Measurements from ENCODE around the gene IRAK1BP1.
"Not testable (repeated sequence)": the region's sequence is repeated elsewhere in the genome, so short reads cannot be mapped to it uniquely, and the experiment has no call there.

IRAK1BP1 gene

DNA sequence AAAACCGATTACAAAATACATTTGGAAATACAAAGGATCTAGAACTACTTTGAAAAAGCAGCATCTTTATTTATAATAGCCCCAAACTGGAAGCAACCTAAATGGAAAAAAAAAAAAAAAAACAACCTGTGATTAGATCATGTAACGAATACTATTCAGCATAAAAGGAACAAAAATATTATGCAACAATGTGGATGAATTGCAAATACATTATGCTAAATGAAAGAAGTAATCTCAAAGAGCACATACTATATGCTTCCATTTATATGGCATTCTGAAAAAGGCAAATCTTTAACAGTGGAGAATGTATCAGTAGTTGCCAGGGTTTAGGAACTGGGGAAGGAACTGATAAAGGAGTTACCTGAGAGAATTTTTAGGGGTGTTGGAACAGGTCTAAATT is 28.9 kb downstream of the IRAK1BP1 start:
- DNase-seq = no peak

DNA sequence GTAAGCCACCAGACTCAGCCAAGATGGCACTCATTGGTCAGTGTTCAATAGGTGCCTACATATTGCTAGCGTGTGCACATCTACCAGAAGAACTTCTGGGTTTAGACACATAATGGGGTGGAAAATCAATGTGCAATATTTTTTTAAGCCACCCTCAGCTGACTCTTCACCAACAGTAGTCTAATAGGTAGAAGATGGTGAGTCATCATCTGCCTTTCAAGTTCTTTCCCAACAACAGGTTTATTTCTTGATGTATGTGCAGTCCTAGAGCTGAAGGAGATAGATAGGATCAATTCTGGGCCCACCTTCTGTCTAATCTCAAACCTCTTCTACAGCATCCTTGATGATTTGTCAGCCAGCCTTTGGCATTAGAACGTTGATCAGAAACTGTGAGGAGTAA is 41.3 kb downstream of the IRAK1BP1 start:
- DNase-seq = no peak

DNA sequence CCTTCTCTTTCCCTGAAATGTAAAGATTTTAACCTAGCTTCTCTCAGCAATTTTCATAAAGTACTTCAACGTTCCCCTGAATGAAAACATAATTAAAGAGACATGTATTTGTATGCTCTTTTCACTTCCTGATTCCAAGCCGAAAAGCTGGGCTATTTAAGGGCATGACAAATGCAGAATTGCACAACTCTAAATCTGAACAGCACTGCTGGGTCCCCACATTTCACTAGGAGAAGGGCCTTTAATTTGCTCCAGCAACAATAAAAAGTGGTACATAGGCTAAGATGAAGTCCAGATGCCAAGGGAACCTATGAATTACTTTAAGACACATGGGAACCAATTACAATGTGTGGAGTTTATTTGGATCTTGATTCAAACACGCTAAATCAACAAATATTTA is 42.0 kb downstream of the IRAK1BP1 start:
- no peak for DNase-seq

DNA sequence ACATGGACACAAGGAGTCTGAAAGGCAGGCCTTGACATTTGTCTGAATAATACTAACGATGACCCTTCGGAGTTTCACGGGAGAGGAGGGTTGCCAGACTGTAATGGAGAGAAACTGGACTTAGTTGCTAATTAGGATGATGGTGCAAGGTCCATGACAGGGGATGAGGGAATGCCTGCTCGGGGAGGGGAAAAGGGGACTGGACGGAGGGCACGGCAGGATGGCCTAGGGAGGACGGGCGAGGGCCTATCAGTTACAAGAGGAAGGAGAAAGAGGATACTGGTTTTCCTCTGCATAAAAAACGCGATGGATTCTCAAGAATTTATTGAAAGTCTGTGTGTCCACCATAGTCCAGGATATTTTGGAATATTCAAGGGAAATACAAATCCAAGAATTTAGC is 42.7 kb downstream of the IRAK1BP1 start:
- DNase-seq = no peak

DNA sequence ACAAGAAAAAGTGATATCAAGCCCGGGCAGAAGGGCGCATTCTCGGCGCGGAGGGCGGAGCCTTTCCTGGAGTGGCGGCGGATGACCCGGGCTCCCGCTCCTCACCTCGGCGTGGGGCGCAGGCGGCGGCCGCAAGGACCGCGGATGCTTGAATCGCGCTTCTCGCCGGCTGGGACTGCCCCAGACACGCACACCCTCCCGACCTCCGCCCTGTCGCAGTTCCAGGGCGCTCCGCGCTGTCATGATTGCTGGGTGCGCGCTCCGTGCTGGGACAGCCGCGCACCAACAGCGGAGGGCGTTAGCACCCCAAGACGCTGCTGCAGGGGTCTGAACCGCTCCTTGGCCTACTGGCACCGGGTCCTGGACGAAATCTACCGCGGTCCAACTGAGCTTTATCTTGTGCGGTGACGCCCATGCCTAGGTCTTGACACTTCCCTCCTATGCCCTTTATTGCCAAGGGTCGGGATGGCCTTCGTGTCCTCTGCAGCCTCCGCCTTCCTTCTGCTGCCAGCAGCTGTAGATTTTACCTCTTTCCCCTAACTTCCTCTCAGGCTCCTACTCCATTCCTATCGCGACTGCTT is 43.3 kb downstream of the IRAK1BP1 start:
- DNase-seq = no peak

DNA sequence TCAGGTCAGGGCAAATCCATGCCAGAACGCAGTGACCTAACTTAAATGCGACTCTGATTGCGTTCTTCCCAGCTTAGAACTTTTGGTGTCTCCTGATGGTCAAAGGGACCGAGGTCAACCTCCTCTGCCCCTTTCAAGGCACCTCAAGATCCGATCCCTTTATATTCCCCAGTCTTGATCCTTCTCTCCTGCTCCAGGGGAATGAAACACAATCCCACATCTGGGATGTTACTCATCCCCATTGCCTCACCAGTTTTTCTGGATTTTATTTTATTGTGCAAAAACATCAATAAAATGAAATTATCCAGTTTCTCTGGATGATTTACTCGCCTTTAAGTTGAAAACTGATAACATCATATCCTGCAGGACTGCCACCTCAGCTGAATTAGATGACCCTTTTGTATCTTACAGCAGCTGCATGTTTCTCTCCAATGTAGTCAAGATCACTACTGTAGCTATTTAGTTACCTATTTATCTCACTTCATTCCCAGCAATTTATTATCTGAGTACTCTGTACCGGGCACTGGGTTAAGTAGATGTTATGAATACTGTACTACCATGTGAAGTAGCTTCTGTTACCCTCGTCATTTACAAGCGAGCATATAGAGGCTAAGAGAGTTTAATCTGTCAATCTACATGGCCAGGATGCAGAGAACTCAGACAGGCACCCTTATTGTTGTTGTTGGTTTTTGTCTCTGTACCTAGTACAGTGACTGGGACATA is 44.0 kb downstream of the IRAK1BP1 start:
- no peak for DNase-seq

DNA sequence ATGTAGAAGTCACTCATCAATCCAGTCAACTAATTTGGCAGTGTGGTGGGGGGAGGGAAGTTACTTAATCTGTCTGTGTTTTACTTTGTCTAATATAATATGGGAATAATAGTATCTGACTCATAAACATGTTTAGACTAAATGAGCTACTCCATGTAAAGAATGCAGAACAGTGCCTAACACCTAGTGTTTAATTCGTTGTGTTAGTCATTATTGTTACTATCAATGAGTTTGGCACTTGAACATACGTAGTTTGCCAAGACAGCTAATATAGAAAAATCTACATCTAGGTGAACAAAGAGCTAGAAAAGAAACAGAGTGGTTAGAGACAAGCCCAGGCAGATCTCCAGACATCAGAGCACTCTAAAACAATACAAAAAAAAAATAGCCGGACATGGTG is 49.1 kb downstream of the IRAK1BP1 start:
- DNase-seq = no peak

DNA sequence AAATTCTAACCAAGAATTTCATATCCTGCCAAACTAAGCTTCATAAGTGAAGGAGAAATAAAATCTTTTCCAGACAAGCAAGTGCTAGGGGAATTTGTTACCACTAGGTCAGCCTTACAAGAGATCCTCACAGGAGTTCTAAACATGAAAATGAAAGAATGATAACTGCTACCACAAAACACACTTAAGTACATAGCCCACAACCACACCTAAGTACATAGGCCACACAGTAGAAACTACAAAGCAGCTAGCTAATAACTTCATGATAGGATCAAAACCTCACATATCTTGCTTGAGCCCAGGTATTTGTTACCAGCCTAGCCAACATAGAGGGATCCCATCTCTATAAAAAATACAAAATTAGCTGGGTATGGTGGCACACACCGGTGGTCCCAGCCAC is 50.4 kb downstream of the IRAK1BP1 start:
- no peak for DNase-seq

DNA sequence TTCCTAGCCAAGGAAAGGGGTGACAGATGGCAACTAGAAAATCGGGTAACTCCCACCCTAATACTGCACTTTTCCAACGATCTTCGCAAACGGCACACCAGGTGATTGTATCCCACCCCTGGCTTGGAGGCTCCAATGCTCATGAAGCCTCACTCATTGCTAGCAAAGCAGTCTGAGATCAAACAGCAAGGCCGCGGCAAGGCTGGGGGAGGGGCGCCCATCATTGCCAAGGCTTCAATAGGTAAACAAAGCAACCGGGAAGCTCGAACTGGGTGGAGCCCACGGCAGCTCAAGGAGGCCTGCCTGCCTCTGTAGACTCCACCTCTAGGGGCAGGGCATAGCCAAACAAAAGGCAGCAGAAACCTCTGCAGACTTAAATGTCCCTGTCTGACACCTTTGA is 53.8 kb downstream of the IRAK1BP1 start:
- DNase-seq = not testable (repeated sequence)

DNA sequence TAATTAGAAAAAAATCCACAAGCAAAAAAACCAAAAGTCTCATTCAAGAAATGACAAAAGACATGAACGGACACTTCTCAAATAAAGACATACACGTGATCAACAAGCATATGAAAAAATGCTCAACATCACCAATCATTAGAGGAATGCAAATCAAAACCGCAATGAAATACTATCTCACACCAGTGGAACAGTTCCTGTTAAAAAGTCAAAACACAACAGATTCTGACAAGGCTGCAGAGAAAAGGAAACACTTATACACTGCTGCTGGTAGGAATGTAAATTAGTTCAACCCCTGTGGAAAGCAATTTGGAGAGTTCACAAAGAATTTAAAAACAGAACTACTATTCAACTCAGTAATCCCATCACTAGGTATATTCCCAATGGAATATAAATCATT is 58.0 kb downstream of the IRAK1BP1 start:
- no peak for DNase-seq

DNA sequence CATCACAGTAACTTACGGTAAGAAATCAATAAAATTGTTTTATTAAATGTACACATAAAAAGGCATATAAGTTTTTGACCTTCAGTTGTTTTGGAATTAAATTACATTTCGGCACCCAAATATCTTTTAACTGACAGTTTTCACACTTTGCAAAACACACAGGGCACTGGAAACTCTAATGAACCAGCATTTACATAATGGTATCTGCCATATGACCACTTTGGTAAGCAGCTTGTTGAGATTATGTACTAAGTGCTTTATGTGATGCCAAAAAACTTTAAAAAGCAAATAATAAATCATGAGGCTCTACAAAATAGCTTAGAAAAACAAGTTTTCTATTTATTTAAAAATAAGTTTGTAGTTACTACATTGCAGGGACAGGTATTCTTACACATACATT is 68.2 kb downstream of the IRAK1BP1 start:
- no peak for DNase-seq

DNA sequence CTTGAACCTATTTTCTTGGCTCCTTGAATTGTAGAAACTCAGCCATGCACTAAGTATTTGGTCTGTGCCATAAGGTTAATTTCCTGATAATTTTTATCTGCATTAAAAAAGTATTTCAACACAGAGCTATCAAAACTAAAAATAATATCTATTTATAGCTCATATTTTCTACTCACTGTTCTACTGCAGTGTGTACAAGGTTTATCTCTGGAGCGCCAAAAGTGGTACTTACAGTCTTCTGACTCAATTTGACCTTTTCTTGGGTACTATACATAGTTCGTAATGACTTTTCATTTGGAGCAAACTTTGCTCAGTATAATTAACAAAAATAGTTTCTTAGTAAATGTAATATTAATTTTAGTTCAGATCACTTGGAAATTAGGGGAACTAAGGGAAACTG is 69.2 kb downstream of the IRAK1BP1 start:
- no peak for DNase-seq

DNA sequence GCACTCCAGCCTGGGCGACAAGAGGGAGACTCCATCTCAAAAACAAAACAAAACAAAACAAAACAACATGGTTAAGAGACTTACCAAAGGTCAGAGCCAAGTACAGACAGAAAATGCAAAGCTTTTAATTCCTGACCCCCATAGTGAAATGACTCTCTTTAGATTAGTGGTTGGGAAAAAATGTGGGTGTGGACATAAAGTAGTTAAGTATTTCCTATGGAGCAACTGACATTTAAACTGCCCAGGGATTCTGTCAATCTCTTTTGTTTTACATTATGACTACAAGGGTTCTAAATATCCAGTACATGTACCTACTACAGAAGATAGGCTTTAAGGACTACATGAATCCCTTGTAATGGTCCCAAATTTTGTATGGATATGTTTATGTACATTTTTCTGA is 75.1 kb downstream of the IRAK1BP1 start:
- no peak for DNase-seq

DNA sequence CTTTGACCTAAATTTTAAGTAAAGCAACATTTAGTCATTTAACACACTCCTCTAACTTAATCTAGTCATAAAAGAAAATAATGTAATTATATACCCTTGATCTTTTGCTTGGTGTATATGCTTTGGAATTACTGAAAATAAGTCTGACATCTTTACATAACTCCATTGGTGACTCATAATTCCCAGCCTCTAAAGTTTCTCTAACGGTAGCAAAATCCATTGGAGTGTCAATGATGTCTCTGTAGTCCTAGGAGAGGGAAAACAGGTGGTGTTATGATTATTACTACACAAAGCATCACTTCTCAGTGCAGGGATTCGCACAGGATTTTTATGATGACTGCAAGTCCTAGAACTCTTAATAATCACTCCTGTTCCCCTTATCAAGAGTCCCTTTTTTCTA is 80.2 kb downstream of the IRAK1BP1 start:
- no peak for DNase-seq

DNA sequence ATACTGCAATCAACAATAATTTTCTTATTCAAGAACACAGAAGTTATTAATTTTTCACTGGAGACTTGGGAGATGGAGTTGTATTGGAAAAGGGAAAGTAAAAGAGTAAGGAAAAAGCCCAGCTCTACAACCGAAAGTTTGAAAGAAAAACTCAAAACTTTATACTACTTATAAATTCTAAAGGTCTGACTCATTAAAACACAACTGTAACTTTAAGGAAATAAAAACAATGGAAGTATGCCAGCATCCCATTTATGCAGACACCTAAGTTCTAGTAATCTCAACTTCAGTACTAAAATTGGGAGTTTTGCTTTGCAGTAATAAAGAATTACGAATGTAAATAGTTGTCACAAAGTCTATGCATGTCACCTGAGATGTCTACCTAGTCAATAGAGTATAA is 80.6 kb downstream of the IRAK1BP1 start:
- DNase-seq = no peak

DNA sequence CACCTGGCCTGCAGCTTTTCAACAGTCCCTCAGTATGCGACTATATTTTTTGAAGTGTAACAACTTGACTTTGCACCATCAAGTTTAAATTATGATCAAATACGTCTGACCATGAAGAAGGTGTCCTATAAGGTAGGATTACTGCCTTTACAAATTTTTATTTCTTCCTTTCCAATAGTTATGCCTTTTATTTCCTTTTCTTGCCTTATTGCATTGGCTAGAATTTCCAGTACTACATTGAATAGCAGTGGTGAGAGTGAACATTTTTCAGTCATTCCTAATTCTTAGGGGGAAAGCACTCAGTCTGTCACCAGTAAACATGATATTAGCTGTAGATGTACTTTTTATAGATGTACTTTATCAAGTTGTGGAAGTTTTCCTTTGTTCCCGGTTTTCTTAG is 81.4 kb downstream of the IRAK1BP1 start:
- no peak for DNase-seq

DNA sequence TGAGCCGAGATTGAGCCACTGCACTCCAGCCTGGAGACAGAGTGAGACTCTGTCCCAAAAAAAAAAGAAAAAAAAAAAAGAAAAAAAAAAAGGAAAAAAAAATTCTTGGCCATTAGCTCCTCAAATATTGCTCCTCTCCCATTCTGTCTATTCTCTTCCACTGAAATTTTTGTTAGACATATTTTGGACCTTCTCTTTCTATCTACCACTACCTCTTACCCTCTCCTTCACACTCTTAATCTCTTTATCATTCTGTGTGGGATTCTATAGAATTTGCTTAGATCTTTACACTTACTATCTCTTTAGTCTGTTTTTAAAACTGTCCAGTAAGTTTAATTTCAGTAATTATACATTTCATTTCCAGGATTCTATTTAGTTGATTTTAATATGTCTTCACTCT is 85.0 kb downstream of the IRAK1BP1 start:
- DNase-seq = no peak
